GM19463 (cell line): ENCODE data around the gene AK8.
"Not testable (repeated sequence)": the region's sequence is repeated elsewhere in the genome, so short reads cannot be mapped to it uniquely, and the experiment has no call there.

ENCODE experiments used
- ATAC-seq: cut with Tn5 transposase; IDR thresholded peaks from one replicate; pipeline ENCODE4 v1.9.1; 2021; ENCODE audit warnings: mild to moderate bottlenecking, moderate library complexity; ENCODE audit not compliant: unreplicated experiment

Gene AK8

GRCh38 chr9:132721661-132722060, 156.4 kb downstream of the AK8 start:
- no peak for ATAC-seq

GRCh38 chr9:132718381-132718928, 159.6 kb downstream of the AK8 start:
- not testable (repeated sequence) for ATAC-seq

- ATAC-seq, result no peak
These were observed 160.6 kb downstream of the AK8 start for GRCh38 chr9:132717326-132717945.

GRCh38 chr9:132716007-132716406, 162.1 kb downstream of the AK8 start:
- no peak for ATAC-seq

- no peak for ATAC-seq
These were observed 165.3 kb downstream of the AK8 start for GRCh38 chr9:132712753-132713152.

- no peak for ATAC-seq
These were observed 166.2 kb downstream of the AK8 start for GRCh38 chr9:132711846-132712245.

GRCh38 chr9:132711152-132711551, 166.9 kb downstream of the AK8 start:
- ATAC-seq, result not testable (repeated sequence)

- no peak for ATAC-seq
These were observed 167.8 kb downstream of the AK8 start for GRCh38 chr9:132710333-132710732.

GRCh38 chr9:132708769-132709430, 169.2 kb downstream of the AK8 start:
- no peak for ATAC-seq

- no peak for ATAC-seq
These were observed 169.8 kb downstream of the AK8 start for GRCh38 chr9:132708239-132708638.

- no peak for ATAC-seq
These were observed 174.7 kb downstream of the AK8 start for GRCh38 chr9:132703336-132703735.

GRCh38 chr9:132702254-132702653, 175.8 kb downstream of the AK8 start:
- ATAC-seq, result no peak

- ATAC-seq, result no peak
These were observed 178.1 kb downstream of the AK8 start for GRCh38 chr9:132699956-132700355.

- ATAC-seq, result no peak
These were observed 179.1 kb downstream of the AK8 start for GRCh38 chr9:132698989-132699388.

- no peak for ATAC-seq
These were observed 180.9 kb downstream of the AK8 start for GRCh38 chr9:132697230-132697629.

GRCh38 chr9:132694144-132694543, 183.9 kb downstream of the AK8 start:
- no peak for ATAC-seq

- ATAC-seq, result no peak
These were observed 187.4 kb downstream of the AK8 start for GRCh38 chr9:132690696-132691095.

- no peak for ATAC-seq
These were observed 194.2 kb downstream of the AK8 start for GRCh38 chr9:132683873-132684272.

- ATAC-seq, result no peak
These were observed 196.5 kb downstream of the AK8 start for GRCh38 chr9:132681561-132681960.

GRCh38 chr9:132679946-132680625, 198.0 kb downstream of the AK8 start:
- no peak for ATAC-seq

GRCh38 chr9:132677976-132678375, 200.1 kb downstream of the AK8 start:
- ATAC-seq, result no peak
